C4-2B (cell line): Measurements from ENCODE around the gene TCF4.

Experiments
- ZFX ChIP-seq: fragments of 450-650 bp; IDR thresholded peaks from 2 replicates; pipeline ENCODE4 v1.6.1; 2017
- TF ChIP-seq, protein P1 (sequence below): fragments of 450-650 bp; conservative IDR thresholded peaks from 2 replicates; pipeline ENCODE4 v1.5.1; 2017; ENCODE audit warnings: mild to moderate bottlenecking

DNA sequence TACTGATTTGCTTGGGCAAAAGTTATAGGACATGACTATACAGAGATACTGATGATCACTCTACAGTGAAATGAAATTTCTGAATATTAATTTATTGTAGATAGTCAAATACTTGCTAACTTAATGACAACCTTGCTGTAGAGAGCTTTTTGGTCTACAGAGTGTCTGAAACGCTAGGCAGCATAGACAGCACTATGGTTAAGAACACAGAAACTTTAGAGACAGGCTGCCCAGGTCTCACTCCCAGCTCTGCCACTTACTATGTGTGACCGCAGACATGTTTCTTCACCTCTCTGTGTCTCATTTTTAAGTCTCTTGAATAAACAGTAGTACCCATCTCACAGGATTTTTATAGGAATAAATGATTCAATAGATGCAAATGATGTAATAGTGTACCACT is 247.0 kb downstream of the TCF4 start:
- TF ChIP-seq, protein P1, sequence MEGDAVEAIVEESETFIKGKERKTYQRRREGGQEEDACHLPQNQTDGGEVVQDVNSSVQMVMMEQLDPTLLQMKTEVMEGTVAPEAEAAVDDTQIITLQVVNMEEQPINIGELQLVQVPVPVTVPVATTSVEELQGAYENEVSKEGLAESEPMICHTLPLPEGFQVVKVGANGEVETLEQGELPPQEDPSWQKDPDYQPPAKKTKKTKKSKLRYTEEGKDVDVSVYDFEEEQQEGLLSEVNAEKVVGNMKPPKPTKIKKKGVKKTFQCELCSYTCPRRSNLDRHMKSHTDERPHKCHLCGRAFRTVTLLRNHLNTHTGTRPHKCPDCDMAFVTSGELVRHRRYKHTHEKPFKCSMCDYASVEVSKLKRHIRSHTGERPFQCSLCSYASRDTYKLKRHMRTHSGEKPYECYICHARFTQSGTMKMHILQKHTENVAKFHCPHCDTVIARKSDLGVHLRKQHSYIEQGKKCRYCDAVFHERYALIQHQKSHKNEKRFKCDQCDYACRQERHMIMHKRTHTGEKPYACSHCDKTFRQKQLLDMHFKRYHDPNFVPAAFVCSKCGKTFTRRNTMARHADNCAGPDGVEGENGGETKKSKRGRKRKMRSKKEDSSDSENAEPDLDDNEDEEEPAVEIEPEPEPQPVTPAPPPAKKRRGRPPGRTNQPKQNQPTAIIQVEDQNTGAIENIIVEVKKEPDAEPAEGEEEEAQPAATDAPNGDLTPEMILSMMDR: no peak
- TF ChIP-seq ZFX: no peak
